NCI-H2029 (cell line): Measurements from ENCODE around the gene MEIS1.

Experiments used
- DNase-seq: peaks from one replicate; lab custom pipeline; 2025; lab: John Stamatoyannopoulos, UW

MEIS1 gene

GRCh38 chr2:66581339-66582103 lies 146.6 kb downstream of the MEIS1 start:
- no peak for DNase-seq

GRCh38 chr2:66582104-66582986 lies 147.4 kb downstream of the MEIS1 start:
- DNase-seq: no peak

GRCh38 chr2:66582987-66583880 lies 148.3 kb downstream of the MEIS1 start:
- no peak for DNase-seq

GRCh38 chr2:66583881-66584280 lies 149.0 kb downstream of the MEIS1 start:
- DNase-seq: no peak

- peak; percentile 22 for DNase-seq
Measured at GRCh38 chr2:66585587-66585986, 150.7 kb downstream of the MEIS1 start.

GRCh38 chr2:66587216-66587615 lies 152.3 kb downstream of the MEIS1 start:
- peak; percentile 6 for DNase-seq

GRCh38 chr2:66594001-66594400 lies 159.1 kb downstream of the MEIS1 start:
- no peak for DNase-seq

GRCh38 chr2:66595556-66595955 lies 160.6 kb downstream of the MEIS1 start:
- DNase-seq: no peak

GRCh38 chr2:66596256-66596655 lies 161.3 kb downstream of the MEIS1 start:
- DNase-seq: no peak

- DNase-seq: no peak
Measured at GRCh38 chr2:66601624-66602023, 166.7 kb downstream of the MEIS1 start.

- no peak for DNase-seq
Measured at GRCh38 chr2:66602341-66602740, 167.4 kb downstream of the MEIS1 start.

- no peak for DNase-seq
Measured at GRCh38 chr2:66604326-66604725, 169.4 kb downstream of the MEIS1 start.

GRCh38 chr2:66604976-66605375 lies 170.1 kb downstream of the MEIS1 start:
- no peak for DNase-seq

- DNase-seq: no peak
Measured at GRCh38 chr2:66607152-66607551, 172.2 kb downstream of the MEIS1 start.
